Measurements from ENCODE around the gene HMGCS1. TPM values are rescaled to one million over a fixed set of nuclear protein-coding genes. Genes with fewer than 3 reads are reported as not detected.

The HMGCS1 gene
- total and polyA plus RNA-seq, 2 of the 8 experiments (the other 6 are each of a cell fraction or from before 2014, with no cell fraction given): 63.6 to 236 TPM

GRCh38 chr5:43251754-43252153, 61.5 kb downstream of the HMGCS1 start (continued):
- no peak for TF ChIP-seq E2F6 (IDR thresholded peaks at IDR 0.05)
- TF ChIP-seq SP2 (IDR thresholded peaks at IDR 0.05; ENCODE audit: low read length): no peak
- TF ChIP-seq JUN (IDR thresholded peaks at IDR 0.05; ENCODE audit: low read depth, low read length): no peak
- TF ChIP-seq TBP (IDR thresholded peaks at IDR 0.05; ENCODE audit: low read depth, low read length): no peak
- TF ChIP-seq CHD2 (IDR thresholded peaks at IDR 0.05; ENCODE audit: low read length): no peak
- no peak for TF ChIP-seq SIN3A (conservative IDR thresholded peaks at IDR 0.05 in 1 of 2, IDR thresholded peaks at IDR 0.05 in 1 of 2; ENCODE audit: low read depth in 1 of 2, low read length in 2 of 2)
- TF ChIP-seq CTBP2 (IDR thresholded peaks at IDR 0.05; ENCODE audit: borderline replicate concordance, insufficient read depth, insufficient read length, low read length): no peak
- no peak for TF ChIP-seq RFX5 (IDR thresholded peaks at IDR 0.05; ENCODE audit: borderline replicate concordance, low read depth, low read length)

All from H1 (cell line).